Measurements from ENCODE around the gene SUMF1.
"Not testable (repeated sequence)": the region's sequence is repeated elsewhere in the genome, so short reads cannot be mapped to it uniquely, and the experiment has no call there.

SUMF1 gene

DNA sequence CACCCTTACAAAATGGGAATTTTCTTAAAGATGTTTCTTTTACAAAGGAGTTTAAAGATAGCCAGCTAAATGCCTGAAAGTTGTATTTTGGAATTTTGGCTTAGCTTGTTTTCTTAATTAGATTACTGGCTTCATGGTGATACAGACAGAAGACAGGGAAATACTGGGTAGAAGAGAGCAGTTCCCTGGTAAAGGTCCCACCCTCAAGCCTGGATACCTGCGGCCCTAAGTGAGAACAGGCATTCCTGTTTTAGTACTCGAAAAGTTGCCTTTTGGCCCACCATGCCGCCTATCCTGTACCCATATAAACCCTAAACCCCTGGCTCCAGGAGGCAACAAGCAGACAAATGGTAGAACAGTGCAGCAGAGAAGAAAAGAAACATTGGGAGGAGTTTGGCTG is 134.5 kb downstream of the SUMF1 start:
- no peak for DNase-seq

DNA sequence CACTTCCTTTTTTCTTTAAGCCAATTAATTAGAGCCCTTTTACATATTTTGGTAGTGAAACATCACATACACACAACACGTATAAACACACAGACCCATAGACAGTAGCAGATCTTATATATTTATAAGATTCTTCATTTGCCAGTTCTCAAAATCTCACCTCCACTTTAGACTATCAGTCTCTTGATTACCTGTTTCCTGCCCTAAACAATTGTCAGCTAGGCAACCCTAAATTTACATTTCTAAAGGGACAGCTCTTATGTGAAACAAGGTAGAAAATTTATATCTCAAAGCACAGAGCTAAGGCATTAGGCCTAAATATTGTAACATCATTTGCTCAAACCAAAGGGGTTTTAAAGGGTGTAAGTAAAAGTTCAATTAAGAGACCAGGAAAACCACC is 135.0 kb downstream of the SUMF1 start:
- DNase-seq: no peak

DNA sequence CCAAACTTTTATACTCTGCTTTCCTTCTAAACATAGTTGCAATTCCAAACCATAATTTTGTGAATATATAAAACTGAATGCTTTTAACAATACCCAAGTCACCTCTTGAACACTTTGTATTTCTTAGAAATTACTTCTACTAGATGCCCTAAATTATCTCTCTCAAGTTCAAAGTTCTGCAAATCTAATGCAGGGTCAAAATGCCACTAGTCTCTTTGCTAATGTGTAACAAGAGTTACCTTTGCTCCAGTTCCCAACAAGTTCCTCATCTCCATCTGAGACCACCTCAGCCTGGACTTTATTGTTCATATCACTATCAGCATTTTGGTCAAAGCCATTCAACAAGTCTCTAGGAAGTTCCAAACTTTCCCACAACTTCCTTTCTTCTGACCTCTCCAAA is 137.3 kb downstream of the SUMF1 start:
- DNase-seq: not testable (repeated sequence)

DNA sequence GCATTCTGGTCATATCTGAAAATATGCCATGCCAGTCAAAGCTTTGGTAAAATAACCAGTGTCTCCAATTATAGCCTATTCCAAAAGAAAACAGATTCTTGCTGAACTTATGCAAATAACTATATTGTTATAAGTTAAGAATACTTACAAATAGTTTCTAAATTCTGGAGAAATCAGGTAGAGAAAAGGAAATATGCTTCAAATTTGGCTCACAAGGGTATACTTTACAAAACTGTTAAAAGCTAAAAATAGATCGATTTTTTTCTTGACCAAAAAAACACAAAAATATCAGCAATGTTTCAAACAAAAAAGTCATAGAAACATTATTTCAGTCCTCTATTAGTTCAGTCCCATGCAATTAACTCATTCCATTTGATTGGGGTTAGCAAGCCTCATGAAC is 140.2 kb downstream of the SUMF1 start:
- DNase-seq: no peak

DNA sequence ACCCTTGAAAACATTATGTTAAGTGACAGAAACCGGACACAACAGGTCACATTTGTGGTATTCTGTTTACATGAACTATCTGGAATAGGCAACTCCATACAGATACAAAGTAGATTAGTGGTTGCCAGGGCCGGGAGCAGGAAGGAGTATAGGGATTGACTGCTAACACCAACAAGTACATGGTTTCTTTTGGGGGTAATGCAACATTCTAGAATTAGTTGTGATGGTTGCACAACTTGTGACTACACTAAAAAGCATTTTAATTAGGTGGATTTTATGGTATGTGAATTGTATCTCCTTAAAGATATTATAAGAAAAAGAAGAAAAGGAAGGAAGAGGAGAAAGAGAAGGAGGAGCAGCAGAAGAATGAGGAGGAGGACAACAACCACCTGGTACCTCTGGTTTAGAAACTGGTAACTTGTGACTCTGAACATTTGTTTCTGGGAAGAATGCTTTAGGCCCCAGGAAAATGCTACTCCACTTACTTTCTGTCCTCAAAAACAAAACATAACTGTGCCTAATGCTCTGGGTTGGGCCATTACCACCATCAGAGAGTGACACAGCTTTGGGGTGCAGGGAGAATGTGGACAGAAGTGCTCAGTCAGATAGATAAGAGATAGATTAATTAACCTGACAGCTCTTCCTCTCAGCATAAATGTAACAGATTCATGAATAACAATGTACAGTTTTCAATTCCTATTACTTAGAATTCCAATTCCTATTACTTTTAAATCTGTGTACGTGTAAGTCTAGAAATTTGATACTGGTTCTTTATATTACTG is 143.6 kb downstream of the SUMF1 start:
- no peak for DNase-seq

DNA sequence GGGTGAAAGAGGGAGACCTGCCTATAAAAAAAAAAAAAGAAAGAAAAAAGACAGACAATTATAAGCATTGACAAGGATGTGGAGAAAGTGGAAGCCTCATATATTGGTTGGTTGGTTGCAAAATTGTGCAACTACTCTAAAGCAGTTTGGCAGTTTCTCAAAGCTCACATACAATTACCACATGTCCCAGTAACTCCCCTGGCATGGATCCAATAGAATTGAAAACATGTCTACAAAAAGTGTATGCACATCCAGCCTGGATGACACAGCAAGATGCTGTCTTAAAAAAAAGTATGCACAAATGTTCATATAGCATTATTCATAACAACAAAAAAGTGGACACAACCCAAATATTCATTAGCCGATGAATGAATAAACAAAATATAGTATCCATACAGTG is 144.4 kb downstream of the SUMF1 start:
- DNase-seq: no peak

DNA sequence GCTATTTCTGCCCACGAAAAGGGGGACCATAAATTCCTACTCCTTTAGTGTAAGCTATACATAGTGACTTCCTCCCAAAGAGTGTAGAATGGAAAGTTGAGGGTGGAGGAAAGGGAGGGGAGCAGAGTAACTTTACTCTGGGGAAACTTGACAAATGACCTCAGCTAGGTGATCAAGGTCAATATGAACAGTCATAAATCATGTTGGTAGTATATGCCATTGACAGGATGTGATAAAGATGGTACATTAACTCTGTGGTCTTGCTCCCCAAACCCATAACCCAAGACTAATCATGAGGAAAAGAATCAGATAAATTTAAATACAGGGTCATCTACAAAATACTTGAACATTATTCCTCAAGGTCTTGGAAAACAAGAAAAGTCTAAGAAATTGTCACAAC is 145.3 kb downstream of the SUMF1 start:
- no peak for DNase-seq

DNA sequence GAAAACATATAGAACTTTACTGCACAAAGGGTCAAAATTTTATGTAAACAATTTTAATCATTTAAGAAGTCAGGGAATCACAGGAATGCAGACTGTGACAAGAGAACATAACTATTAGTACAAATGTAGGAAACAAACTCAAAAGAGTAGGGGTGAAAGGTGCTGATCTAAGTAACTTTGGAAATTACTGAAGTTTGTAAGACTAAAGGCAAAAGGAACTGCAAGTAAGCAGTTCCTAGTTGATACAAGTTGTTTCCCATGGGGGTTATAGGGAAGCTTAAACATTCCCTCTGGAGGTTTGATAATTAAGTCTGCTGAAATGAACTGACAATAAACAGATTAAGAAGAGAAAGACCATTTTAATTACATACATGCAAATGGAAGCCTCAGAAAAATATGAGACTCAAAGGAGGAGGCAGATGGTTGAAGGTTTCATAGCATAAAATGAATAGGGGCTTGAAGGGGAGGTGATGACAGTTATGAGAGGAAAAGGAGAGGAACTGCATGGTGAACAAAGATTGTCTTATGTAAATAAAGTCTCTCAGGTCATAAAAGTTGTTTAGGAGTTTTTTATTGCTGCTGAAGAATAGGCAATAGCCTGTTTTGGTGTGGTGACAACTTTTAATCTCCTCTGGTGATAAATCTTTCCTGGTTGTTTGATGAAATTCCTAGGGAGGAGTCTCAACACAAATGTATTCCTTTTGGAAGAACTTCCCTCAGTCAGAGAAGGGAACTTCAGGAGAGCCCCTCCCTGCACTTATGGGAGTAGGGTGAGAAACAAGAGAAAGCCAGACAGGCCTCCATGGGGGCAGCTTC is 146.8 kb downstream of the SUMF1 start:
- no peak for DNase-seq

DNA sequence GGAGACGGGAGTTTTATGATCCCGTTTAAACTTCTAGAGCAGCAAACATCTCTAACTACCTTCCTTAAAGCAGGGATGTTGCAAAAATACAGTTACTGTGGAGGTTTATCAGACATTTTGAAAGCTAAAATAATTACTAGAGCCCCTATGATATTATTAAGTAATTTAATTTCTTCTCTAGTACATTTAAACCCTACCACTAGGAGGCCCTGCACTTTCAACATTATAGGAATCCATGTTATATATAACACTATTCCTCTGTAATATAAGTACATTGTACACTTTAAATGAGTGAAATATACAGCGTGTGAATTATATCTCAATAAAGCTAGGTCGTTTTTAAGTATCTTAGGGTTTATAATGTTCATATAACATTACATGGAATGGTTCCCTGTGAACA is 152.4 kb downstream of the SUMF1 start:
- DNase-seq: no peak

DNA sequence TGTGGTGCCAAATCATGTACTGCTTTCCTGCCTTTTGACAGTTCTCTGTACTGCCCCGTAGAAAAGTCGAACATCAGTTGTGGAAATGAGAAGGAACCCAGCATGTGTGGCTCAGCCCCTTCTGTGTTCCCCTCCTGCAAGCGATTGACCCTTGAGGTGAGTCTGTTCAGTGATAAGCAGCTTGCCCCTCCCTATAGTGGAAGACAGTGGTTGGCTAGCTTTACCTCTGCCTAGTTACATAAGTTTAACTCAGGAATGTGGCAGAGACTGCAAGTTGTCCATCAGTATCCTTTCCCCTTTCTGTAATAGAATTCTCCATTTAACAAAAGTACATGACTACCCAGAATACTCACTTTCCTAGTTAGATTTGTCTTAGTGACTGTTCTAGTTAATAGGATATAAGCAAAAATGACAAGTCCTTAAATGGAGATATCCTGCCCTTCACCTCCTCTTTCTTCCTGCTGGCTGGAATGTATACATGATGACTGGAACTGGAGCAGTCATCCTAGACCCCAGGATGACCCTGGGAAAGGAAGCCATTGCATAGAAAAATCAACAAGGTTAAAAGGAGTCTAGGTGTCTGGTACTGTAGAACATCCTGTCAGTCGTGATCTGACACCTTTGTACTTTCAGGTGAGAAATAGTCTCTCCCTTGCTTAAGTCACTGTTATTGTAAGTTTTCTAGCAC is 153.3 kb downstream of the SUMF1 start:
- DNase-seq: no peak

DNA sequence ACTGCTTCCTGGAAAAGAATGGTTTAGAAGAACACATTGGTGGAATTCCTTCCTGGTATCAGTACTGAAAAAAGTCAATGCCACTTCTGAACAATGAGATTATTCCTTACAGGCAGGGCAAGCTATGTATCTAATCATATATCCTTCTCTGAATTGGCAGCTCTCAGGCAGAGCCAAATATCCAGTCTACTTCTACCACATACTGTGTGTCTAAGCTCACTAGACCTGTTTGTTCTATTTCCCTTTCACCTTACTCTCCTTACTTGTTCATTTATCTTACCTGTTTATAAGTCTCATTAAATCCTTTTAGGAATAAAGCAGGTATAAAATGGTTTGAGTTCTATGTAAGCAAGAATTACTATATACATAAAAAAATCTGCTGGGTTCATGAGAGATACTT is 155.6 kb downstream of the SUMF1 start:
- no peak for DNase-seq

Measured in activated CD4-positive, CD25-positive, alpha-beta regulatory T cell treated with anti-CD3 and anti-CD28 coated beads, Interleukin-2, amount 50 U/mL, for 72 hours (primary cell).